BE2C (cell line): ENCODE data around the gene LGALS12.

Experiments
- DNase-seq: peaks from one replicate; pipeline ENCODE4 v3.0.0-alpha.2; 2020
- H3K27me3 ChIP-seq: fragments of 250-450 bp; sonication (Bioruptor Pico); 2 replicates; pipeline ENCODE4 v1.5.1; 2020; ENCODE audit warnings: mild to moderate bottlenecking
- H3K36me3 ChIP-seq: fragments of 250-450 bp; sonication (Bioruptor Pico); 2 replicates; pipeline ENCODE4 v1.5.1; 2020; ENCODE audit warnings: mild to moderate bottlenecking
- H3K4me1 ChIP-seq: fragments of 250-450 bp; sonication (Bioruptor Pico); 2 replicates; pipeline ENCODE4 v1.5.1; 2020
- H3K4me3 ChIP-seq: 2 replicates; pipeline ENCODE4 v1.5.1; 2011; ENCODE audit warnings: low read depth, low read length
- H3K9me3 ChIP-seq: fragments of 250-450 bp; sonication (Bioruptor Pico); 2 replicates; pipeline ENCODE4 v1.5.1; 2020
- TF ChIP-seq, protein P1 (sequence below): IDR thresholded peaks from 2 replicates; pipeline ENCODE4 v1.5.1; 2012; ENCODE audit warnings: mild to moderate bottlenecking, low read depth, low read length

The LGALS12 gene

DNA sequence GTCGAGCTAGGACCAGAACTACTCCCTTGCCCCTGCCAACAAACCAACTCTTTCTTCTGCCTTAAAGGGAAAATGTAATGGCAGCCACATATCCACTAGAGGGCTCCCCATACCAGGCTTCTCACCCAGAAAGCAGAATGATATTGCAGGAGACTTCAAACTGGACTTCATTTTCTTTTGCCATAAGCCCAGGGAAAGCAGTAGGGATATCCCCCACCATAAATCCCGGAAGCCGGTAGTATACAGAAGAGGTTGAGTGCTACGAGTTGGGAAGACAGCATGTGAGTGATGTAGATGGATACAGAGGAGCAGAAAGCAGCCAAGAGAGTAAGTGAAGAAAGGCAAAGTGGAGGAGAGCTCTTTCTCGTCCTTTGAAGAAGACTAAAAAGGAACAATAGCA, 27.0 kb upstream of the LGALS12 start:
- Histone ChIP-seq H3K9me3 (no peaks in the 10 kb centered on the region), H3K36me3 (no peaks in the 10 kb centered on the region), H3K4me1 (no peaks in the 10 kb centered on the region), H3K4me3 (no peak overlapping the region), H3K27me3 (no peaks in the 10 kb centered on the region)
- TF ChIP-seq, protein P1, sequence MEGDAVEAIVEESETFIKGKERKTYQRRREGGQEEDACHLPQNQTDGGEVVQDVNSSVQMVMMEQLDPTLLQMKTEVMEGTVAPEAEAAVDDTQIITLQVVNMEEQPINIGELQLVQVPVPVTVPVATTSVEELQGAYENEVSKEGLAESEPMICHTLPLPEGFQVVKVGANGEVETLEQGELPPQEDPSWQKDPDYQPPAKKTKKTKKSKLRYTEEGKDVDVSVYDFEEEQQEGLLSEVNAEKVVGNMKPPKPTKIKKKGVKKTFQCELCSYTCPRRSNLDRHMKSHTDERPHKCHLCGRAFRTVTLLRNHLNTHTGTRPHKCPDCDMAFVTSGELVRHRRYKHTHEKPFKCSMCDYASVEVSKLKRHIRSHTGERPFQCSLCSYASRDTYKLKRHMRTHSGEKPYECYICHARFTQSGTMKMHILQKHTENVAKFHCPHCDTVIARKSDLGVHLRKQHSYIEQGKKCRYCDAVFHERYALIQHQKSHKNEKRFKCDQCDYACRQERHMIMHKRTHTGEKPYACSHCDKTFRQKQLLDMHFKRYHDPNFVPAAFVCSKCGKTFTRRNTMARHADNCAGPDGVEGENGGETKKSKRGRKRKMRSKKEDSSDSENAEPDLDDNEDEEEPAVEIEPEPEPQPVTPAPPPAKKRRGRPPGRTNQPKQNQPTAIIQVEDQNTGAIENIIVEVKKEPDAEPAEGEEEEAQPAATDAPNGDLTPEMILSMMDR: peak; percentile 77
- peak; percentile 16 for DNase-seq

DNA sequence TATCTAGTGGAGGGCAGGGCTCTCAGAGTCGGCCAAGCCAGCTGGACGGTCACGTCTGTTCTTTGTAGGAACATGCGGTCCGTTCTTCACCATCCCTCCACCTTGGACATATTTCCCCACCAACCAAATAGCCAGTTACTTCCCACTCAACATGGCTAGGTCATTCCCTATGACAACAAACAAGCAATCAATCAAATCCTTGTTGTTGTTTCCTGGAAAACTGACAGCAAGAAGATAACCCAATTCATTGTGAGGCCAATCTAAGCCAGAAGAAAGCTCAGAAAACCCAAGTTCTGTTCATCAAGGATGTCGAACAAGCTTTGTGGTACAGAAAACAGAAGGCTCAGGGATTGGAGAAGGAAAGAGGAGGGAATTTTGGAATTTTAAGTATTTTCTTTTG, 25.8 kb upstream of the LGALS12 start:
- no peaks in the 10 kb centered on the region for H3K36me3 ChIP-seq
- H3K4me1 ChIP-seq: no peaks in the 10 kb centered on the region
- no peak overlapping the region for H3K4me3 ChIP-seq
- H3K27me3 ChIP-seq: no peaks in the 10 kb centered on the region
- H3K9me3 ChIP-seq: no peaks in the 10 kb centered on the region
- no peak for DNase-seq
- TF ChIP-seq, protein P1: no peak

DNA sequence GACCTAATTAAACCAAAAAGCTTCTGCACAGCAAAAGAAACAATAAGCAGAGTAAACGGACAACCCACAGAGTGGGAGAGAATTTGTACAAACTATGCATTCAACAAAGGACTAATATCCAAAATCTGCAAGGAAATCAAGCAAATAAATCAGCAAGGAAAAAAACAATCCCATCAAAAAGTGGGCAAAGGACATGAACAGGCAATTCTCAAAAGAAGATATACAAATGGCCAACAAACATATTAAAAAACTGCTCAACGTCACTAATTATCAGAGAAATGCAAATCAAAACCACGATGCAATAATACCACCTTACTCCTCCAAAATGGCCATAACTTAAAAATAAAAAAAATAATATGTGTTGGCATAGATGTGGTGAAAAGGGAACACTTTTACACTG, 20.1 kb upstream of the LGALS12 start:
- DNase-seq: no peak
- Histone ChIP-seq H3K4me1 (no peaks in the 10 kb centered on the region), H3K36me3 (no peaks in the 10 kb centered on the region), H3K4me3 (no peak overlapping the region), H3K27me3 (peaks cover 6% of the 10 kb centered on the region), H3K9me3 (no peaks in the 10 kb centered on the region)
- TF ChIP-seq, protein P1: no peak

DNA sequence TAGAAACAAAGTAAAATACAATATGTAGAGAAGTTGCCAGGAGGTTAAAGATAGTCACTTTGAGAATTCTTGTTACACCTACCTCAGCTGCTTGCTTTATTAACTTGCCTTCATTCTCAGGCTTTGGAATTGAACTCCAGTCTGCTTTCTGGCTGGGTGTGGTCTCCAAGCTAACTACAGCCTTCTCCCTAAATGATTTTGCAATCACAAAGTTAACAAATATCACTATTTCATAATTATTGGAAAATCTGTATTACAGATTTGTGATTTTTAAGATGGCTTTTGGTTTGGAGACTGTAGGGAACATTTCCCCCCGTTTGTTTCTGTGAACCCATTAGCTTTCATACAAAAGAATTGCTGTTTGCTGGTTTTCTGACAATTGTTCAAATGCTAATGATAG, 17.1 kb upstream of the LGALS12 start:
- H3K9me3 ChIP-seq: no peaks in the 10 kb centered on the region
- no peaks in the 10 kb centered on the region for H3K36me3 ChIP-seq
- DNase-seq: no peak
- no peaks in the 10 kb centered on the region for H3K4me1 ChIP-seq
- no peak overlapping the region for H3K4me3 ChIP-seq
- H3K27me3 ChIP-seq: peaks cover 10% of the 10 kb centered on the region
- TF ChIP-seq, protein P1: no peak

DNA sequence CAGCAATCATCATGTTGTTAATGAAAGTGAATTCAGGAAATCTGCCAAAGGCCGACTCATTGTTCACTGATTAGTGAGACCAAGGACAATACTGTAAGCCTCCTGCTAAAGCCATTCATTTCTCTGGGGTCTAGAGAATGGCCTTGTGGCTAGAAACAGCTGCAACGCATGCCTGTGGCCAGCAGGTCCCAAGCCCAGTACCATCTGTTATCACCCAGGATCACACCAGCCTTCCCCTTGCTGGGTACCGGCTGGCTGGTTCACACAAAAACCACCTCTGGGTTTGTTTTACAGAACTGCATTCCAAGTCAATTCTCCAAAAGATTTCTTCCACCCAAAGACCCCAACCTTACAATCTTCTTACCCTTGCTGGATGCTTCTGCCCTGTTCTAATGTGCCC, 16.0 kb upstream of the LGALS12 start:
- H3K4me1 ChIP-seq: no peaks in the 10 kb centered on the region
- H3K9me3 ChIP-seq: no peaks in the 10 kb centered on the region
- no peak overlapping the region for H3K4me3 ChIP-seq
- DNase-seq: no peak
- H3K27me3 ChIP-seq: peaks cover 10% of the 10 kb centered on the region
- no peaks in the 10 kb centered on the region for H3K36me3 ChIP-seq
- TF ChIP-seq, protein P1: no peak

DNA sequence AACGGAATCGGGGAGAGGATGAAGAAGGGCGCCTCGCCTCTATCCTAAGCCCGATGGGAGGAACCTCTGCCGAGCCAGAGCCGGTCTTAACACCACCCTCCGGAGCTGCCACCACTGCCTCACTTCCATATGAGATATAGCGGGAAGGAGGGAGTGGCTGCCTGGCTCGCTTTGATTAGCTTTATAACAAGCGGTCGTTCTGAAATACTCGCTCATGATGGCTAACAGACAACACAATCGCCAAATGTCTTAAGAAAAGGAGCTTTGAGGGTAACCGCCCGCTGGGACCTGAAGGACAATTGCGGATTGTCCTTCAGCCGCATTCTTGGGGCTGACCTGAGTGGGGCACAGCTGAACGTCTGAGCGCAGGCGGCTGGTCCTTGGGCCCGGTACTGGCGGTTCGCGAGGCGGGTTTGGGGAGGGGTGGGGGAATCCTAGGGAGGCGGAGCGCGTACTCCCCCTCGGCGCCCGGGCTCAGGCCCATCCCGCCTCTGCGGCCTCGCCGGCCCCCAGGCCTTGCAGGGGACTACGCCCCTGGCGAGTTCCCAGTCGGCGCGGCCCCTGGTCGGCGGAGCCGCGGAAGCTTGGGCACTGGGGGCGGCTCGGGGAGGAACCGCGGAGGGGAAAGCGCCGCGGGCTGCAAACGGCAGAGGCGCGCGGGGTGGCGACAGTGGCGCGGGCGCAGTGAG, 15.2 kb upstream of the LGALS12 start, which contains the start of gene PLAAT5:
Gene PLAAT5 (minus strand): TSS at position 617 of the 689 bp plus-strand sequence. CDS start 133 bp downstream, at position 484.
- H3K9me3 ChIP-seq: no peaks in the 10 kb centered on the region
- no peaks in the 10 kb centered on the region for H3K36me3 ChIP-seq
- TF ChIP-seq, protein P1: no peak
- H3K4me1 ChIP-seq: no peaks in the 10 kb centered on the region
- no peak within 1 kb of the TSS for H3K4me3 ChIP-seq
- no peak for DNase-seq
- peaks cover 10% of the 10 kb centered on the region for H3K27me3 ChIP-seq
